Dendritic cell treated with granulocyte-macrophage colony-stimulating factor and Interleukin-4, amounts not matched to agents 40 ng/mL and 50 ng/mL, for 4 days (primary cell): ENCODE measurements around the gene IQCE.

Experiments used
- H3K27ac Mint-ChIP-seq: one replicate; pipeline ENCODE4 v1.8.0; 2022; ENCODE audit warnings: mild to moderate bottlenecking, mixed read lengths
- H3K27me3 Mint-ChIP-seq: one replicate; pipeline ENCODE4 v1.8.0; 2022; ENCODE audit warnings: mild to moderate bottlenecking, mixed read lengths
- H3K36me3 Mint-ChIP-seq: one replicate; pipeline ENCODE4 v1.8.0; 2022; ENCODE audit warnings: low read depth, mixed read lengths
- H3K4me1 Mint-ChIP-seq: one replicate; pipeline ENCODE4 v1.8.0; 2022; ENCODE audit warnings: low read depth, mixed read lengths
- H3K4me3 Mint-ChIP-seq: one replicate; pipeline ENCODE4 v1.8.0; 2022; ENCODE audit warnings: mild to moderate bottlenecking, moderate library complexity, mixed read lengths
- H3K9me3 Mint-ChIP-seq: one replicate; pipeline ENCODE4 v1.8.0; 2022; ENCODE audit warnings: mixed read lengths
- intact Hi-C: fragments of 100-400 bp; cut with micrococcal nuclease; formaldehyde crosslinking; loops from one replicate; pipeline ENCODE4 v1.15.0; 2022

The IQCE gene

DNA sequence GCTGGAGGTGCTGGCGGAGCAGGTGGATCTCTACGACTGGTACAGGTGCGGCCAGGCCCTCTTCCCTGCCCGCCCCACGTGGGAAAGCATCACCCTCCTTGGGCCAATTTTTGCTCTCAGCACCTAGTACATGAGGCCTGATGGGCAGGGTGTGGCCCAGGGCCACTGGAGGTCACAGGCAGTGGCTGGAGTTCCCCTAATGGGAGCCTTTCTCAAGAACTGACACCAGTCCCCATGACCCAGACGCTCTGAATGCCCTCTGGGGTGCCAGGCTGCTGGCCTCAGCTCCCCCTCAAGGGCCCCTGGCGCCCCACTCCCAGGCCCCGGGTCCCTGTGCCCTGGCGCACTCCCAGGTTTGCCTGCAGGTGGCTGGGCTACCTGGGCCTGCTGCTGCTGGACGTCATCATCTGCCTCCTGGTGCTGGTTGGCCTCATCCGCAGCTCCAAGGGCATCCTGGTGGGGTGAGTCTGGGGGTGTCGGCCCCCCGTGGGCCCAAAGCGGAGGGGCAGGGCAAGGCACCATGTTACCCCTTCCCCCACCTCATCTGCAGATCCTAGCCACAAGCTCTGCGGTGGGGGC is 88.9 kb downstream of the IQCE start:
- H3K27ac Mint-ChIP-seq, result peak overlapping the region; percentile 91
- no peaks in the 10 kb centered on the region for H3K9me3 Mint-ChIP-seq
- H3K4me3 Mint-ChIP-seq, result peak overlapping the region; percentile 61
- H3K36me3 Mint-ChIP-seq, result peaks cover 98% of the 10 kb centered on the region
- no peaks in the 10 kb centered on the region for H3K27me3 Mint-ChIP-seq
- peaks cover 74% of the 10 kb centered on the region for H3K4me1 Mint-ChIP-seq
- intact Hi-C loops, result loop anchor here (1.0 to 5.0 kb wide), 2 partner anchors 10 to 40 kb away; no protein-coding TSS in a partner anchor

DNA sequence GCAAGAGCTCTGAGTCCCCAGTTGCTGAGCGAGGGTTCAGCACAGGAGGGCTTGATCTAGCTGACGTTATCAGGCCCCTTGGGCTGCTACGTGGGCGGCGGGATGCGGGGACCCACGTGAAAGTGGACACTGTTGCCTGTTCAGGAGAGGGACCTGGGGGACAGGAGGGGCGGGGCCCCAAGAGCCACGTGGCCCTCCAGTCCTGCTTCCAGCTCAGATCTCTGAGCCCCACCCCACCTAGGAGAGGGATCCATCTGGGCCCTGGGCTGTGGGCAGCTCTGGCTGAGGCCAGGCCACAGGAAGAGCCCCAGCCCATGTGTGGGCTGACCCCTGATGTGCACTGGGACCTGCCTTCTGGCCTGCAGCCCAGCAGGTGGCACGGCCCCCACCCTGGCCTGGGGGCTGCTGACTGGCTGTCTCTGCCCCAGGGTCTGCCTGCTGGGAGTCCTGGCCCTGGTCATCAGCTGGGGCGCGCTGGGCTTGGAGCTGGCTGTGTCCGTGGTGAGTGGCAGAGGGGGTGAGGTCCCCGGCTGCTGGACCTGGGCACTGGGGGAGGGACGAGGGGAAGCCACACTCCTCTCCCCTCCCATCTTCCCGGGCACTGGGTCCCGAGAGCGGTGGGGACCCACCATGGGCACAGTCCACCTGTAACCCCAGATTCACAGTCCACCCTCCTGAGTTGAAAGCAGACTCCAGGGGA is 90.5 kb downstream of the IQCE start:
- Mint-ChIP-seq H3K9me3 (no peaks in the 10 kb centered on the region), H3K36me3 (peaks cover 100% of the 10 kb centered on the region), H3K4me1 (peaks cover 62% of the 10 kb centered on the region), H3K27ac (peak overlapping the region; percentile 91), H3K4me3 (no peak overlapping the region), H3K27me3 (no peaks in the 10 kb centered on the region)
- intact Hi-C loops, result loop anchor here (5.0 kb wide), 1 partner anchor 42 kb away; no protein-coding TSS in a partner anchor

DNA sequence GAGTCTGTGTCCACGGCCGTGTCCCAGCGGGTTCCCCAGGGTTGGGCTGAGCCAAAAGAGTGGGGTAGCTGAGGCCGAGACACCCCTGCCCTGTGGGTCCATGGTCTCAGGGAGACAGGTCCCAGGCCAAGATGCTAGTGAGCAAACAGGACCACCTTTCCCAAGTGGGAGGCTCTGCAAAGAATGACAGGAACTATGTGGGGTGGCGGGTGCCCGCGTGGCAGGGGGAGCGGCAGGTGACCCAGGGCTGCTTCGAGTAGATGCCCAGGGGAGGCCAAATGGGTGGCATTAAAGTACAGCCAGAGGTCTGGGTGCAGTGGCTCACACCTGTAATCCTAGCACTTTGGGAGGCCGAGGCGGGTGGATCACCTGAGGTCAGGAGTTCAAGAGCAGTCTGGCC is 91.2 kb downstream of the IQCE start:
- H3K9me3 Mint-ChIP-seq, result no peaks in the 10 kb centered on the region
- no peak overlapping the region for H3K4me3 Mint-ChIP-seq
- intact Hi-C loops, result loop anchor here (5.0 kb wide), 1 partner anchor 43 kb away; no protein-coding TSS in a partner anchor
- peaks cover 100% of the 10 kb centered on the region for H3K36me3 Mint-ChIP-seq
- no peaks in the 10 kb centered on the region for H3K27me3 Mint-ChIP-seq
- peak overlapping the region; percentile 91 for H3K27ac Mint-ChIP-seq
- peaks cover 55% of the 10 kb centered on the region for H3K4me1 Mint-ChIP-seq

DNA sequence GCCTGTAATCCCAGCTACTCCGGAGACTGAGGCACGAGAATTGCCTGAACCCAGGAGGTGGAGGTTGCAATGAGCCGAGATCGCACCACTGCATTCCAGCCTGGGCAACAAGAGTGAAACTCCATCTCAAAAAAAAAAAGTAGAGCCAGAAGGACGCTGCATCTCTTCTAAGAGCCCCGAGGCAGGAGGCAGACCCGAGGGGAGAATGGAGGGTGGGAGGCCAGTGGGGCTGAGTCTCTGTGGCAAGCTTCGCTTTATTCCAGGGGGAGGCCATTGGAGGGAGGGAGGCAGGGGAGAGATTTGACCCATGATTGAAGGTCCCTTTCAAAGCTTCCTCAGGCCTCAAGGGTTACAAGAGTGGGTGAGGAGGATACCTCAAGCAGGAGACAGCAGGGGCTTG is 91.7 kb downstream of the IQCE start:
- peak overlapping the region; percentile 91 for H3K27ac Mint-ChIP-seq
- intact Hi-C loops, result no loop called here
- H3K4me3 Mint-ChIP-seq, result no peak overlapping the region
- H3K9me3 Mint-ChIP-seq, result no peaks in the 10 kb centered on the region
- H3K36me3 Mint-ChIP-seq, result peaks cover 100% of the 10 kb centered on the region
- H3K27me3 Mint-ChIP-seq, result no peaks in the 10 kb centered on the region
- H3K4me1 Mint-ChIP-seq, result peaks cover 51% of the 10 kb centered on the region

DNA sequence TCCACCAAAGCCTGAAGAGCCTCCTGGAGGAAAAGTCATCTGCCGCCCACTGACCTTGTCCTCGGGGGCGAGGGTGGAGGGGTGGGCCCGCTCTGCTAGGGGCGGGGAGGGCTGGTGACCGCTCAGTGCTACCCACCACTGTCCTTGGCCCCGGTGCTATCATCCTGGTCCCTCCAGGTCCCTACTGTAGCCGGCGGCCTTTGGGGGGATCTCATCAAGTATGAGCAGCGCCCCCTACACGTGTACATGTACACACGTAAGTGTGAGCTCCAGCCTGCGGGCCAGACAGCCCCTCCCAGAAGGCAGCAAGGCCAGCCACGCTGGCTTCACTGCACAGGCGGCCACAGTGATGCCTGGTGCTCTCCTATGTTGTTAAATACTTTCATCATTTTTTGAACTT is 92.6 kb downstream of the IQCE start:
- intact Hi-C loops, result no loop called here
- no peak overlapping the region for H3K4me3 Mint-ChIP-seq
- no peaks in the 10 kb centered on the region for H3K27me3 Mint-ChIP-seq
- H3K4me1 Mint-ChIP-seq, result peaks cover 42% of the 10 kb centered on the region
- peaks cover 100% of the 10 kb centered on the region for H3K36me3 Mint-ChIP-seq
- no peak overlapping the region for H3K27ac Mint-ChIP-seq
- no peaks in the 10 kb centered on the region for H3K9me3 Mint-ChIP-seq

DNA sequence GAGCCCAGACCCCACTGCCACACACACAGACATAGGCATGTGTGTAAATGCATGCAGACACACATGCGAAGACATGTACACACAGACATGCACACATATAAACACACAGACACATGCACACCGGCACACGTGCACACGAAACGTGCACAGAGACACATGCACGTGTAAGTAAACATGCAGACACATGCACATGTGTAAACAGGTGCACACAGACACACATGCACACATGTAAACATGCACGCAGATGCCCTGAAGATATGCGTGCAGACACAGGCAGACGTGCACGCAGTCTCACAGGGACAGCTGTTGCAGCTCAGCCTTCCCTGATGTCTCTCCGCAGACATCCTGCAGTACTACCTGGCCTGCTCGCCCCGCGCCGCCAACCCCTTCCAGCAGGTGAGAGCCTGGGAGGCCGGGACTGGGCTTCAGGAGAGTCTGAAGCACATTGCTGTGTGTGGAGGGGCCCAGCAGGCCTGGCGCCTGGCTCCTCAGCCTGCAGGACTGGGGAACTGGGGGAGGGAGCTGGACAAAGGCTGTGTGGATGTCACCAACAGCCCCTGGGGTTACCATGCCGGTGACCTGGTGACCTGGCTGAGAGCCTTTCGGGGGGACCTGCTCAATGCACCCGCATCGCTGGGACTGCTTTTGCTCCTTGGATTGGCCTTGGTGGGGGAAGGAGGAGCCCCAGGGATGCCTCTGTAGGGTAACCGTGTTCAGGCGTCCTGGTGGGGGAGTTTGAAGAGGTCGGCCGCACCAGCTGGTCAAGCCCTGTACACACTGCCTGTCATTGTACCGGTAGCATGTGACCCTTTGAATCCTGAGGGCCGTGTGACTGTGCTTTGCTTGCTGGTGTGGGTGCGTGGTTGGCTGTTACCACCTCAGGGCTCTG is 93.3 kb downstream of the IQCE start:
- intact Hi-C loops, result no loop called here

DNA sequence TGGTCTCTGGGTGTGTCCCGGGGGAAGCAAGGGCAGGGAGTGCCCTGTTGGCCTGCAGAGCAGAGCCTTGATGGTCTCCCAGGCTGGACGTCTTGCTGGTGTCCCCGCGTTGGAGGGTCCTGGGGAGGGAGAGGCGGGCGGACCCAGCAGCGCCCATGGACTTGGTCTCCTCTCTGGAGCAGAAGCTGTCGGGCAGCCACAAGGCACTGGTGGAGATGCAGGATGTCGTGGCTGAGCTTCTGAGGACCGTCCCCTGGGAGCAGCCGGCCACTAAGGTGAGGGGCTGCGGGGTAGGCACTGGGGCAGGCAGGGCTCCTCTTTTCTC is 93.9 kb downstream of the IQCE start:
- H3K9me3 Mint-ChIP-seq, result no peaks in the 10 kb centered on the region
- H3K4me3 Mint-ChIP-seq, result no peak overlapping the region
- H3K27ac Mint-ChIP-seq, result no peak overlapping the region
- H3K27me3 Mint-ChIP-seq, result no peaks in the 10 kb centered on the region
- H3K4me1 Mint-ChIP-seq, result peaks cover 32% of the 10 kb centered on the region
- intact Hi-C loops, result no loop called here
- H3K36me3 Mint-ChIP-seq, result peaks cover 100% of the 10 kb centered on the region

More for the DNA sequence above, 93.3 kb downstream of the IQCE start:
- Mint-ChIP-seq H3K9me3 (no peaks in the 10 kb centered on the region), H3K27me3 (no peaks in the 10 kb centered on the region), H3K36me3 (peaks cover 100% of the 10 kb centered on the region), H3K4me3 (no peak overlapping the region), H3K27ac (peak overlapping the region; percentile 17), H3K4me1 (peaks cover 37% of the 10 kb centered on the region)

DNA sequence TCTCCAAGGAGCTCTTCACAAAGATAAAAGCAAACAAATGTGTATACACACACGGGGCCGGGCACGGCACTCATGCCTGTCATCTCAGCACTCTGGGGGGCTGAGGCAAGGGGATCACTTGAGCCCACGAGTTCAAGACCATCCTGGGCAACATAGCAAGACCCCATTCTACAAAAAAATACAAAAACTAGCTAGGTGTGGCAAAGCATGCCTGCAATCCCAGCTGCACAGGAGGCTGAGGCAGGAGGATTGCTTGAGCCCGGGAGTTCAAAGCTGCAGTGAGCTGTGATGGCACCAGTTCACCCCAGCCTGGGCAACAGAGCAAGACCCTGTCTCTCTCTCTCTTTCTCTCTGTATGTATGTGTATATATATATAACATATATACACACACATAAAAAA is 95.3 kb downstream of the IQCE start:
- H3K27ac Mint-ChIP-seq, result no peak overlapping the region
- H3K4me1 Mint-ChIP-seq, result peaks cover 19% of the 10 kb centered on the region
- H3K36me3 Mint-ChIP-seq, result peaks cover 100% of the 10 kb centered on the region
- H3K27me3 Mint-ChIP-seq, result no peaks in the 10 kb centered on the region
- intact Hi-C loops, result no loop called here
- H3K9me3 Mint-ChIP-seq, result no peaks in the 10 kb centered on the region
- no peak overlapping the region for H3K4me3 Mint-ChIP-seq

DNA sequence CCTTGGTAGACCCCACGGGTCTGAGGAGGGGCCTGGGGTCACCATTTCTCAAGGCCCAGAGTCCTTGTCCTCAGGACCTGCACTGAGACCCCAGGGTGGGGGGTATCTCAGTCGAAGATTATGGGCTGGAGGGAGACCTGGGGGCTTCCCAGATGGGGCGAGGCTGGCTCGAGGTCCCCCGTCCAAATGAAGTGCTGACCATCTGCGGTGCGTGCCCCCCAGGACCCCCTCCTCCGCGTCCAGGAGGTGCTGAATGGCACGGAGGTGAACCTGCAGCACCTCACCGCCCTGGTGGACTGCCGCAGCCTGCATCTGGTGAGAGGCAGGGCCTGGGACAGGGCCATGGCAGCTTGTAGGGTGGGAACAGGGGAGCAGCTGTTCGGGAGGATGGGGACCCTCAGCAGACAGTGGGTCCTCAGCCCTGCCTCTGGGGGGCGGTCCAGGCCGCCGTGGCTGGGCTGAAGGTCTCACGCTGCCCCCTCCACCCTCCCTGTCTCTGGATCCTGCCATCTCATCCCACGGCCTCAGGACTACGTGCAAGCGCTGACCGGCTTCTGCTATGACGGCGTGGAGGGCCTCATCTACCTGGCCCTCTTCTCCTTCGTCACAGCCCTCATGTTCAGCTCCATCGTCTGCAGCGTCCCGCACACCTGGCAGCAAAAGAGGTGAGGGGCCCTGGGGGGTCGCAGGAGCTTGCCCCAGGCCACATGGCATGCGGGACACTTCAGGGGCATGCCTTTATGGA is 97.3 kb downstream of the IQCE start:
- Mint-ChIP-seq H3K9me3 (no peaks in the 10 kb centered on the region), H3K27ac (no peak overlapping the region), H3K27me3 (no peaks in the 10 kb centered on the region), H3K36me3 (peaks cover 100% of the 10 kb centered on the region), H3K4me1 (peaks cover 1% of the 10 kb centered on the region), H3K4me3 (no peak overlapping the region)
- intact Hi-C loops, result no loop called here

DNA sequence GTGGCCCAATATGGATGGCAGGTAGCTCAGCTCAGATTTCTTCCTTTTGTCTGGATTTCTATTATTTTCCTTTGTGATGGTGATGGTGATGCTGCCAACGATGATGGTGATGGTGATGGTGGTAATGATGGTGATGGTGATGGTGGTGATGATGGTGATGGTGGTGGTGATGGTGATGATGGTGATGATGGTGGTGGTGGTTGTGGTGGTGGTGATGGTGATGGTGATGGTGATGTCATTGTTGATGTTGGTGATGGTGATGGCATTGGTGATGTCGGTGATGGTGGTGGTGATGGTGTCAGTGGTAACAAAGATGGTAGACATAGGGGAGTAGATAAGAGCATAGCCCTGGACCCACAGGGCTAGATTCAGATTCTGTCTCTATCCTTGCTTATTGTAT is 98.4 kb downstream of the IQCE start:
- peaks cover 100% of the 10 kb centered on the region for H3K36me3 Mint-ChIP-seq
- H3K9me3 Mint-ChIP-seq, result no peaks in the 10 kb centered on the region
- H3K4me1 Mint-ChIP-seq, result peaks cover 6% of the 10 kb centered on the region
- H3K4me3 Mint-ChIP-seq, result no peak overlapping the region
- no peak overlapping the region for H3K27ac Mint-ChIP-seq
- no peaks in the 10 kb centered on the region for H3K27me3 Mint-ChIP-seq
- intact Hi-C loops, result no loop called here

DNA sequence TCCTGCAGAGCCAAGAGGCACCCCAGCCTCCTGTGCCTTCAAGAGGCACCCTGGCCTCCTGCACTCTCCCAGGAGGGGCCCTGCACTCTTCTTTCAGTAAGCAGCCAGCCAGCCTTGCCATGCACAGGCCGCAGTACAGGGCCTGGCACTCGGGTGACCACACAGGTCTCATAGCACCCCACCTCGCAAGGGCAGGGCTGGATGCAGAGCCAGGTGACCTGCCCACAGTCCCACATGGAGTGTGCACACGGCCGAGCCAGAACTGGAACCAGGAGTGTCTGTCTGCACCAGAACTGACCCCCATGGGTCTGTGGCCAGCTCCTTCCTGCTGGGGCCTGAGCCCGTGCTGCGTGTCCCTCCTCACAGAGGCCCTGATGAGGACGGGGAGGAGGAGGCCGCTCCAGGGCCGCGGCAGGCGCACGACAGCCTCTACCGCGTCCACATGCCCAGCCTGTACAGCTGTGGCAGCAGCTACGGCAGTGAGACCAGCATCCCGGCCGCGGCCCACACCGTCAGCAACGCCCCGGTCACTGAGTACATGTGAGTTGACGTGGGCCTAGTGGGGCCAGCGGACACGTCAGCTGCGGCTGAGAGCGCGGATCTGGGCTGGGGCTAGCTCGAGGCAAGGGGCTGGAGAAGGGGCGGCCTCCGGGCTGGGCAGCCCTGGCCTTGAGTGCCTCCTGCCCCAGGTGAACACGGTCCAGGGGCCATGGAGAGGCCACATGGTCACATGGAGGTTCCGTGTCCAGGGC is 99.3 kb downstream of the IQCE start:
- Mint-ChIP-seq H3K36me3 (peaks cover 100% of the 10 kb centered on the region), H3K4me1 (peaks cover 13% of the 10 kb centered on the region), H3K27ac (no peak overlapping the region), H3K27me3 (no peaks in the 10 kb centered on the region), H3K4me3 (no peak overlapping the region), H3K9me3 (no peaks in the 10 kb centered on the region)
- intact Hi-C loops, result no loop called here

DNA sequence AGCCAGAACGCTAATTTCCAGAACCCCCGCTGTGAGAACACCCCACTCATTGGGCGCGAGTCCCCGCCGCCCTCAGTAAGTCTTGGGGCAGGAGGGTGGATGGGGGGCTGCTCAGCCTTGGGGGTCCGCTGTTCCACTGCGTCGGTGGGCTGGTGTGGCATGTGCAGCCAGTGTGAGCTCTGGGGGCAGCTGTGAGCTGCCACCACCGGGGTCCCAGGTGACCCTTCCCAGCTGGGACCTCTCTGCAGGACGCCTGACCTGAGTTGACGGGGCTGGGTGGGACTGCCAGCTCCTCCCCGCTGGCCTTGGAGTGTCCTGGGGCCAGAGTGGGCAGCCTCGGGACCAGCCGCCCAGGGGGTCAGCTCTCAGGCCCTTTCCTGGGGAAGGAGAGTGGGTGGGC is 100.2 kb downstream of the IQCE start:
- H3K36me3 Mint-ChIP-seq, result peaks cover 100% of the 10 kb centered on the region

More for the DNA sequence above, 100.2 kb downstream of the IQCE start:
- no peaks in the 10 kb centered on the region for H3K9me3 Mint-ChIP-seq
- no peak overlapping the region for H3K4me3 Mint-ChIP-seq
- intact Hi-C loops, result no loop called here
- no peaks in the 10 kb centered on the region for H3K27me3 Mint-ChIP-seq
- no peak overlapping the region for H3K27ac Mint-ChIP-seq
- H3K4me1 Mint-ChIP-seq, result peaks cover 19% of the 10 kb centered on the region
